GM12878 (cell line): Measurements from ENCODE around the gene CBX7. TPM values are rescaled to one million over a fixed set of nuclear protein-coding genes. Genes with fewer than 3 reads are reported as not detected.

Source experiments
- ATAC-seq: fragments of 200-7000 bp; cut with Tn5 transposase; 3 replicates; pipeline ENCODE4 v1.9.1; 2020; ENCODE audit warnings: mild to moderate bottlenecking, moderate library complexity
- BruUV-seq: library from RNA; stranded (reverse); fragments of 400-500 nt; replicated peaks from 2 replicates; lab custom pipeline; 2021; lab: Mats Ljungman, UMichigan
- CTCF ChIA-PET: fragments of 300-600 bp; sonication (Branson Sonifier 250); formaldehyde crosslinking; extraction: SDS; loops from one replicate; lab custom pipeline; 2021; ENCODE audit warnings: inconsistent platforms; lab: Yijun Ruan, JAX
- POLR2A ChIA-PET: fragments of 350-600 bp; formaldehyde crosslinking; extraction: SDS; loops from one replicate; lab custom pipeline; 2021; ENCODE audit warnings: inconsistent platforms; lab: Charles Lee
- RAD21 ChIA-PET: fragments of 300-600 bp; sonication (Branson Sonifier 250); formaldehyde crosslinking; loops from one replicate; lab custom pipeline; 2023; ENCODE audit warnings: antibody characterized with exemption; ENCODE audit not compliant: unreplicated experiment; lab: Charles Lee
- SMC1A ChIA-PET: fragments of 300-600 bp; sonication (Branson Sonifier 250); formaldehyde crosslinking; loops from one replicate; lab custom pipeline; 2023; ENCODE audit not compliant: unreplicated experiment, uncharacterized antibody; lab: Charles Lee
- DNase-seq: peaks from one replicate; pipeline ENCODE4 v3.0.0-alpha.2; 2011; ENCODE audit warnings: low read depth, low spot score
- FAIRE-seq: peaks from 3 replicates; lab custom pipeline; 2011; peaks lifted over from hg19 to GRCh38; lab: Jason Lieb, UNC
- H2AFZ ChIP-seq: 2 replicates; pipeline ENCODE4 v1.6.0; 2011; ENCODE audit warnings: low read depth, low read length, control low read depth; ENCODE audit not compliant: control insufficient read depth
- H3K27ac ChIP-seq: 2 replicates; pipeline ENCODE4 v1.5.1; 2011; ENCODE audit warnings: control low read depth; ENCODE audit not compliant: control insufficient read depth, insufficient read depth
- H3K27me3 ChIP-seq, 2 experiments: replicated peaks in 1 of 2; 2 replicates each; pipeline versions ENCODE4 v1.6.0 to v1.6.1; 2011; ENCODE audit warnings: low read length in 1 of 2; ENCODE audit not compliant: control insufficient read depth in 2 of 2, insufficient read depth in 2 of 2
- H3K36me3 ChIP-seq, 2 experiments: 2 replicates each; pipeline ENCODE4 v1.5.1; 2011; ENCODE audit warnings: low read length in 1 of 2; ENCODE audit not compliant: control insufficient read depth in 2 of 2, insufficient read depth in 2 of 2
- H3K4me1 ChIP-seq: 2 replicates; pipeline ENCODE4 v1.6.1; 2011; ENCODE audit warnings: mild to moderate bottlenecking, low read length, moderate library complexity, mixed read lengths; ENCODE audit not compliant: control insufficient read depth, insufficient read depth
- H3K4me2 ChIP-seq: 2 replicates; pipeline ENCODE4 v1.6.0; 2011; ENCODE audit warnings: control low read depth; ENCODE audit not compliant: control insufficient read depth, insufficient read depth
- H3K4me3 ChIP-seq: fragments of 200-600 bp; sonication (generic); 2 replicates; pipeline ENCODE4 v1.5.1; 2016
- H3K79me2 ChIP-seq: 2 replicates; pipeline ENCODE4 v1.6.0; 2011; ENCODE audit warnings: low read length; ENCODE audit not compliant: control insufficient read depth, insufficient read depth
- H3K9ac ChIP-seq: 2 replicates; pipeline ENCODE4 v1.8.0; 2011; ENCODE audit warnings: low read length, control low read depth, mixed read lengths; ENCODE audit not compliant: control insufficient read depth, insufficient read depth
- H3K9me3 ChIP-seq: replicated peaks from 3 replicates; pipeline ENCODE4 v1.5.1; 2011; ENCODE audit warnings: mild to moderate bottlenecking, low read length; ENCODE audit not compliant: control insufficient read depth, insufficient read depth
- H4K20me1 ChIP-seq: 2 replicates; pipeline ENCODE4 v1.6.0; 2011; ENCODE audit not compliant: control insufficient read depth, insufficient read depth
- BCL11A ChIP-seq: IDR thresholded peaks from 2 replicates; pipeline ENCODE4 v1.6.1; 2011; ENCODE audit warnings: low read depth, low read length
- FOXK2 ChIP-seq: fragments of 450-650 bp; IDR thresholded peaks from 2 replicates; pipeline ENCODE4 v1.6.1; 2017; ENCODE audit warnings: mild to moderate bottlenecking, moderate library complexity
- HDGF ChIP-seq: fragments of 450-650 bp; IDR thresholded peaks from 2 replicates; pipeline ENCODE4 v1.6.1; 2016; ENCODE audit warnings: antibody characterized with exemption
- IKZF1 ChIP-seq: fragments of 450-650 bp; conservative IDR thresholded peaks from 2 replicates; pipeline ENCODE4 v1.6.1; 2017; ENCODE audit warnings: antibody characterized with exemption, mild to moderate bottlenecking
- MYC ChIP-seq: IDR thresholded peaks from 2 replicates; pipeline ENCODE4 v1.6.1; 2011; ENCODE audit warnings: mild to moderate bottlenecking, low read length, moderate library complexity, inconsistent platforms; ENCODE audit not compliant: insufficient read depth, insufficient replicate concordance, insufficient read length, severe bottlenecking
- RAD51 ChIP-seq: fragments of 450-650 bp; IDR thresholded peaks from 2 replicates; pipeline ENCODE4 v1.6.1; 2016; ENCODE audit warnings: moderate library complexity, mild to moderate bottlenecking, inconsistent platforms
- RBBP5 ChIP-seq: fragments of 200-600 bp; sonication (generic); conservative IDR thresholded peaks from 2 replicates; pipeline ENCODE4 v1.6.1; 2016
- SMAD5 ChIP-seq: IDR thresholded peaks from 2 replicates; pipeline ENCODE4 v1.6.1; 2016; ENCODE audit warnings: antibody characterized with exemption, low read depth
- SMC3 ChIP-seq: IDR thresholded peaks from 2 replicates; pipeline ENCODE4 v1.6.1; 2011; ENCODE audit warnings: low read length, improper control_type of control experiment, borderline replicate concordance
- SUPT20H ChIP-seq: IDR thresholded peaks from 2 replicates; pipeline ENCODE4 v1.6.1; 2011; ENCODE audit warnings: low read depth, mild to moderate bottlenecking, low read length, moderate library complexity, borderline replicate concordance; ENCODE audit not compliant: control insufficient read depth
- WGBS: methylation state at CpG from one replicate; pipeline ENCODE4 v1.1.6; 2016; ENCODE audit warnings: low lambda C conversion rate; ENCODE audit not compliant: insufficient replicate concordance, insufficient coverage; ENCODE audit errors: missing lambda C conversion rate; 5-methylcytosine and 5-hydroxymethylcytosine counted together
- in situ Hi-C: fragments of 300-500 bp; cut with MboI; formaldehyde crosslinking; loops from 9 replicates; pipeline ENCODE4 v1.14.3; 2018; ENCODE audit warnings: mixed read lengths
- intact Hi-C: fragments of 100-400 bp; cut with micrococcal nuclease; formaldehyde crosslinking; loops from one replicate; pipeline ENCODE4 v1.14.2; 2022; ENCODE audit not compliant: unreplicated experiment
- polyA plus RNA-seq, 11 experiments: library from polyadenylated mRNA; depleted of rRNA in 4 of 11; unstranded in 6 of 11; stranded (reverse) in 5 of 11; fragments of >200 nt; fragmentation: Nextera tagmentation in 4 of 11; fragmentation: Illumina TruSeq in 1 of 11; extraction: Ambion mirVana in 4 of 11; extraction: Trizol in 1 of 11; gene quantifications; 1 replicate in 1 of 11; 2 replicates in 10 of 11; pipeline versions ENCODE4 v1.2.1 to v1.2.3, GENCODE V29; 2011 to 2016; ENCODE audit warnings: inconsistent platforms in 2 of 11, missing spikeins in 2 of 11, low read depth in 1 of 11
- total RNA-seq, 4 experiments: library from RNA; depleted of rRNA in 3 of 4; stranded (reverse); fragments of >200 nt in 3 of 4; fragmentation: Illumina TruSeq in 1 of 4; extraction: Trizol in 1 of 4; gene quantifications; 2 replicates each; pipeline versions ENCODE4 v1.2.1 to v1.2.3, GENCODE V29; 2013 to 2021
- TF ChIP-seq, protein P1 (sequence below): IDR thresholded peaks from 2 replicates; pipeline ENCODE4 v1.6.1; 2011; ENCODE audit warnings: borderline replicate concordance, low read depth, mild to moderate bottlenecking, moderate library complexity, low read length; ENCODE audit not compliant: insufficient read depth, poor library complexity, severe bottlenecking
- TF ChIP-seq, protein P2 (sequence below): fragments of 450-650 bp; IDR thresholded peaks from 2 replicates; pipeline ENCODE4 v1.6.1; 2016; ENCODE audit warnings: mild to moderate bottlenecking, moderate library complexity, borderline replicate concordance
- TF ChIP-seq, protein P3 (sequence below): fragments of 450-650 bp; IDR thresholded peaks from 2 replicates; pipeline ENCODE4 v1.6.1; 2017; ENCODE audit warnings: mild to moderate bottlenecking, low read depth, inconsistent platforms; ENCODE audit not compliant: poor library complexity, severe bottlenecking

CBX7 gene
- total and polyA plus RNA-seq, 10 of the 15 experiments (the other 5 are each of a cell fraction or from before 2014, with no cell fraction given), result 0.18 to 17.2 (median 5.6) TPM

DNA sequence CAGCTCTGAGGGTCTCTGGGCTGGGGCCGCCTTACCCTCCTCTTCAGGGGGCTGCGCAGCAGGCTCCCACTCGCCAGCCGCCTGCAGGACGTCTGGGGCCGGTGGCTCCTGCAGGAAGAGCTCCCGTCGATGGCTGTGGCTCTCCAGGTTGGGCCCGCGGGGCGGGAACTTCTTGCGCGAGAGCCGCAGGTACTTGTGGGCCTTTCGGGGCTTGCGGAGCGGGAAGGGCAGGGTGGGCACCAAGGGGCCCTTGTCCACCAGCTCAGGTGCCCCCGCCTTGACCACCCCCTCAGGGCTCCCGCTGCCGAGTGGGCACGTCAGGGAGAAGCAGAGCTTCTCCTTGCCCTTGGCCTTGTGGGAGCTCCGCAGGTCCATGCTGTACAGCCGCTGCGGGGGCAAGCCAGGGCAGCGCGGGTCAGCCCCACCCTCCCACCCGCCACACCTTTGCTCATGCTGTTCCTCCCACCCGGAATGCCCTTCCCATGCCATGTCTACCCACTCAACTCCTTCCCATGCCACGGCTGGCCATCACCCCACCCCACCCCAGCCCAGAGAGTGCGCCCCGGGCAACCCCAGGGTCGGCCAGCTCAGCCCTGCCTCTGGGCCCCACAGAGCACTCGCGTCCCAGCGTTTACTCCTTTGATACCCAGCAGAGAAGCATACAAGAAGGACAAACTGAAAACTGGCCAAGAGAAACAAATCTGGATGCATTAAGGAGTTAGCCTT, 18.0 kb downstream of the CBX7 start (continued):
- TF ChIP-seq, protein P1, sequence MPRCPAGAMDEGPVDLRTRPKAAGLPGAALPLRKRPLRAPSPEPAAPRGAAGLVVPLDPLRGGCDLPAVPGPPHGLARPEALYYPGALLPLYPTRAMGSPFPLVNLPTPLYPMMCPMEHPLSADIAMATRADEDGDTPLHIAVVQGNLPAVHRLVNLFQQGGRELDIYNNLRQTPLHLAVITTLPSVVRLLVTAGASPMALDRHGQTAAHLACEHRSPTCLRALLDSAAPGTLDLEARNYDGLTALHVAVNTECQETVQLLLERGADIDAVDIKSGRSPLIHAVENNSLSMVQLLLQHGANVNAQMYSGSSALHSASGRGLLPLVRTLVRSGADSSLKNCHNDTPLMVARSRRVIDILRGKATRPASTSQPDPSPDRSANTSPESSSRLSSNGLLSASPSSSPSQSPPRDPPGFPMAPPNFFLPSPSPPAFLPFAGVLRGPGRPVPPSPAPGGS, result no peak

DNA sequence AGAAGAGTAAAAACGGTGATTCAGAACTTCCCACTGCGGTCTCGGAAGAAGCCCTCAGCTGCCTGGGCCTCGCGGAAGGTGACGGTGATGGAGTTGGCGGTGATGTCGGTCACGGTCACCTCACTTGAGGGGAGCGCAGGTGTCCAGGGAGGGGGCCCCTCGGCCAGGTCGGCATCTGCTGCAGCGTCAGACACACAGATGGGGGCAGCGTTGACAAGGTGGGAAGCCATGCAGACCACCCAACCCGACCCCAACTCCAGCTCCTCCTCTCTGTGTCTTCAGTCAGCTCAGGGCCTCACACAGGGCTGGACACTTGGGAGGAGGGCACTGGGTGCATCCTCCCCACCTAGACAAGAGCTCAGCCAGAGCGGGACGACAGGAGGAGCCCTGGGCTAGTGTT, 18.6 kb downstream of the CBX7 start:
- Histone ChIP-seq H3K9me3 (no peaks in the 10 kb centered on the region), H3K79me2 (no peaks in the 10 kb centered on the region), H3K9ac (no peak overlapping the region), H3K4me3 (no peak overlapping the region), H3K27ac (no peak overlapping the region), H4K20me1 (no peaks in the 10 kb centered on the region), H3K27me3 (no peaks in the 10 kb centered on the region), H3K36me3 (no peaks in the 10 kb centered on the region; a peak in 1 of 4 replicates), H3K4me2 (no peak overlapping the region), H2AFZ (no peak overlapping the region), H3K4me1 (no peaks in the 10 kb centered on the region)
- FAIRE-seq (no peak), ATAC-seq (no peak), DNase-seq (no peak)
- ChIA-PET CTCF (interaction anchor here (0.7 to 2.7 kb wide), 5 partner anchors 8 to 185 kb away, joined by 3 to 18 read pairs (median 8); partner anchors contain the start of gene RPL3), POLR2A (no interaction called here), SMC1A (interaction anchor here (1.1 kb wide), 1 partner anchor 183 kb away, joined by 4 read pairs; no protein-coding TSS in a partner anchor), RAD21 (no interaction called here)
- in situ Hi-C loops (no loop called here), intact Hi-C loops (no loop called here)
- BruUV-seq, result no TSS peak
- WGBS, result 85% methylated on average over 17 of the region's 17 CpGs
- no peak for TF ChIP-seq MYC
- TF ChIP-seq SUPT20H, result no peak
- TF ChIP-seq FOXK2, result no peak
- TF ChIP-seq BCL11A, result no peak
- TF ChIP-seq, protein P2, sequence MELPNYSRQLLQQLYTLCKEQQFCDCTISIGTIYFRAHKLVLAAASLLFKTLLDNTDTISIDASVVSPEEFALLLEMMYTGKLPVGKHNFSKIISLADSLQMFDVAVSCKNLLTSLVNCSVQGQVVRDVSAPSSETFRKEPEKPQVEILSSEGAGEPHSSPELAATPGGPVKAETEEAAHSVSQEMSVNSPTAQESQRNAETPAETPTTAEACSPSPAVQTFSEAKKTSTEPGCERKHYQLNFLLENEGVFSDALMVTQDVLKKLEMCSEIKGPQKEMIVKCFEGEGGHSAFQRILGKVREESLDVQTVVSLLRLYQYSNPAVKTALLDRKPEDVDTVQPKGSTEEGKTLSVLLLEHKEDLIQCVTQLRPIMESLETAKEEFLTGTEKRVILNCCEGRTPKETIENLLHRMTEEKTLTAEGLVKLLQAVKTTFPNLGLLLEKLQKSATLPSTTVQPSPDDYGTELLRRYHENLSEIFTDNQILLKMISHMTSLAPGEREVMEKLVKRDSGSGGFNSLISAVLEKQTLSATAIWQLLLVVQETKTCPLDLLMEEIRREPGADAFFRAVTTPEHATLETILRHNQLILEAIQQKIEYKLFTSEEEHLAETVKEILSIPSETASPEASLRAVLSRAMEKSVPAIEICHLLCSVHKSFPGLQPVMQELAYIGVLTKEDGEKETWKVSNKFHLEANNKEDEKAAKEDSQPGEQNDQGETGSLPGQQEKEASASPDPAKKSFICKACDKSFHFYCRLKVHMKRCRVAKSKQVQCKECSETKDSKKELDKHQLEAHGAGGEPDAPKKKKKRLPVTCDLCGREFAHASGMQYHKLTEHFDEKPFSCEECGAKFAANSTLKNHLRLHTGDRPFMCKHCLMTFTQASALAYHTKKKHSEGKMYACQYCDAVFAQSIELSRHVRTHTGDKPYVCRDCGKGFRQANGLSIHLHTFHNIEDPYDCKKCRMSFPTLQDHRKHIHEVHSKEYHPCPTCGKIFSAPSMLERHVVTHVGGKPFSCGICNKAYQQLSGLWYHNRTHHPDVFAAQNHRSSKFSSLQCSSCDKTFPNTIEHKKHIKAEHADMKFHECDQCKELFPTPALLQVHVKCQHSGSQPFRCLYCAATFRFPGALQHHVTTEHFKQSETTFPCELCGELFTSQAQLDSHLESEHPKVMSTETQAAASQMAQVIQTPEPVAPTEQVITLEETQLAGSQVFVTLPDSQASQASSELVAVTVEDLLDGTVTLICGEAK, result no peak
- TF ChIP-seq RAD51, result no peak
- TF ChIP-seq IKZF1, result no peak
- no peak for TF ChIP-seq HDGF
- TF ChIP-seq, protein P3, sequence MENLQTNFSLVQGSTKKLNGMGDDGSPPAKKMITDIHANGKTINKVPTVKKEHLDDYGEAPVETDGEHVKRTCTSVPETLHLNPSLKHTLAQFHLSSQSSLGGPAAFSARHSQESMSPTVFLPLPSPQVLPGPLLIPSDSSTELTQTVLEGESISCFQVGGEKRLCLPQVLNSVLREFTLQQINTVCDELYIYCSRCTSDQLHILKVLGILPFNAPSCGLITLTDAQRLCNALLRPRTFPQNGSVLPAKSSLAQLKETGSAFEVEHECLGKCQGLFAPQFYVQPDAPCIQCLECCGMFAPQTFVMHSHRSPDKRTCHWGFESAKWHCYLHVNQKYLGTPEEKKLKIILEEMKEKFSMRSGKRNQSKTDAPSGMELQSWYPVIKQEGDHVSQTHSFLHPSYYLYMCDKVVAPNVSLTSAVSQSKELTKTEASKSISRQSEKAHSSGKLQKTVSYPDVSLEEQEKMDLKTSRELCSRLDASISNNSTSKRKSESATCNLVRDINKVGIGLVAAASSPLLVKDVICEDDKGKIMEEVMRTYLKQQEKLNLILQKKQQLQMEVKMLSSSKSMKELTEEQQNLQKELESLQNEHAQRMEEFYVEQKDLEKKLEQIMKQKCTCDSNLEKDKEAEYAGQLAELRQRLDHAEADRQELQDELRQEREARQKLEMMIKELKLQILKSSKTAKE, result no peak
- no peak for TF ChIP-seq SMAD5
- TF ChIP-seq SMC3, result no peak
- no peak for TF ChIP-seq RBBP5
